HepG2 (cell line): ENCODE results near the gene PGA4. TPM values are rescaled to one million over a fixed set of nuclear protein-coding genes. Genes with fewer than 3 reads are reported as not detected.

Source experiments
- ASH2L ChIP-seq: fragments of 300-600, 200-600 bp; sonication (generic); IDR thresholded peaks from 2 replicates; pipeline ENCODE4 v1.7.0; 2017; ENCODE audit warnings: low read depth, mild to moderate bottlenecking, moderate library complexity, mixed read lengths, low read length; ENCODE audit not compliant: insufficient read length
- BHLHE40 ChIP-seq: IDR thresholded peaks from 2 replicates; pipeline ENCODE4 v1.6.1; 2011; ENCODE audit warnings: low read length, improper control_type of control experiment
- CEBPB ChIP-seq: IDR thresholded peaks from 2 replicates; pipeline ENCODE4 v1.6.1; 2011; ENCODE audit warnings: low read depth, low read length, improper control_type of control experiment, borderline replicate concordance
- DDIT3 ChIP-seq: sonication (generic); formaldehyde crosslinking; IDR thresholded peaks from 2 replicates; pipeline ENCODE4 v1.4.0; 2020; ENCODE audit warnings: mild to moderate bottlenecking, missing genetic modification reagents
- ELF3 ChIP-seq: IDR thresholded peaks from 2 replicates; pipeline ENCODE4 v1.6.1; 2016; ENCODE audit warnings: missing genetic modification reagents, missing compliant biosample characterization
- ETV5 ChIP-seq: IDR thresholded peaks from 2 replicates; pipeline ENCODE4 v1.6.1; 2018; ENCODE audit warnings: missing biosample characterization, missing genetic modification reagents, inconsistent platforms, borderline replicate concordance
- FOXJ3 ChIP-seq: sonication (generic); formaldehyde crosslinking; IDR thresholded peaks from 2 replicates; pipeline ENCODE4 v1.4.0; 2020; ENCODE audit warnings: missing genetic modification reagents, mild to moderate bottlenecking, borderline replicate concordance
- GATAD1 ChIP-seq: IDR thresholded peaks from 2 replicates; pipeline ENCODE4 v1.6.1; 2016; ENCODE audit warnings: missing genetic modification reagents, missing compliant biosample characterization
- HNF4A ChIP-seq: sonication (generic); formaldehyde crosslinking; IDR thresholded peaks from 2 replicates; pipeline ENCODE4 v1.4.0; 2020; ENCODE audit warnings: missing genetic modification reagents
- HNF4G ChIP-seq, 2 experiments: sonication (generic) in 1 of 2; formaldehyde crosslinking in 1 of 2; IDR thresholded peaks; 2 replicates each; pipeline versions ENCODE4 v1.4.0 to v1.6.1; 2011 to 2020; ENCODE audit warnings: borderline replicate concordance in 2 of 2, low read depth in 2 of 2, mild to moderate bottlenecking in 2 of 2, low read length in 1 of 2, missing genetic modification reagents in 1 of 2, moderate library complexity in 1 of 2
- NPAS2 ChIP-seq: sonication (generic); formaldehyde crosslinking; IDR thresholded peaks from 2 replicates; pipeline ENCODE4 v1.8.0; 2022; ENCODE audit warnings: mild to moderate bottlenecking, missing genetic modification reagents, borderline replicate concordance
- NR2F6 ChIP-seq, 2 experiments: IDR thresholded peaks; 2 replicates each; pipeline ENCODE4 v1.6.1; 2016; ENCODE audit warnings: antibody characterized with exemption in 1 of 2, mild to moderate bottlenecking in 1 of 2
- SOX5 ChIP-seq: IDR thresholded peaks from 2 replicates; pipeline ENCODE4 v1.6.1; 2016; ENCODE audit warnings: borderline replicate concordance
- ZBTB43 ChIP-seq: sonication (generic); formaldehyde crosslinking; conservative IDR thresholded peaks from 2 replicates; pipeline ENCODE4 v1.4.0; 2020; ENCODE audit warnings: missing genetic modification reagents
- ZNF136 ChIP-seq: sonication (generic); formaldehyde crosslinking; IDR thresholded peaks from 2 replicates; pipeline ENCODE4 v1.8.1; 2022; ENCODE audit warnings: low read depth, mild to moderate bottlenecking, moderate library complexity, missing genetic modification reagents
- ZNF234 ChIP-seq: sonication (generic); formaldehyde crosslinking; conservative IDR thresholded peaks from 2 replicates; pipeline ENCODE4 v1.5.1; 2020; ENCODE audit warnings: mild to moderate bottlenecking, missing genetic modification reagents
- ZNF343 ChIP-seq: sonication (generic); formaldehyde crosslinking; IDR thresholded peaks from 2 replicates; pipeline ENCODE4 v1.4.0; 2020; ENCODE audit warnings: mild to moderate bottlenecking, missing genetic modification reagents
- ZNF501 ChIP-seq: sonication (generic); formaldehyde crosslinking; IDR thresholded peaks from 2 replicates; pipeline ENCODE4 v1.5.1; 2020; ENCODE audit warnings: mild to moderate bottlenecking, moderate library complexity, missing genetic modification reagents
- ZNF556 ChIP-seq: sonication (generic); formaldehyde crosslinking; IDR thresholded peaks from 2 replicates; pipeline ENCODE4 v1.4.0; 2020; ENCODE audit warnings: mild to moderate bottlenecking, missing genetic modification reagents, borderline replicate concordance
- polyA plus RNA-seq, 8 experiments: library from polyadenylated mRNA; depleted of rRNA in 3 of 8; stranded (reverse) in 7 of 8; unstranded in 1 of 8; fragments of >200 nt; fragmentation: Illumina TruSeq in 4 of 8; extraction: Trizol in 4 of 8; gene quantifications; 2 replicates each; pipeline versions ENCODE4 v1.2.1 to v1.2.3, GENCODE V29; 2011 to 2016; ENCODE audit warnings: low read depth in 4 of 8, missing spikeins in 1 of 8, mixed read lengths in 1 of 8; ENCODE audit not compliant: insufficient read depth in 1 of 8
- total RNA-seq, 5 experiments: library from RNA; depleted of rRNA; stranded (reverse); fragments of >200 nt; fragmentation: Illumina TruSeq; extraction: Trizol; gene quantifications; 2 replicates each; pipeline ENCODE4 v1.2.3, GENCODE V29; 2016; ENCODE audit warnings: low read depth in 1 of 5
- TF ChIP-seq, protein P1 (sequence below), 2 experiments: sonication (generic) in 1 of 2; formaldehyde crosslinking in 1 of 2; IDR thresholded peaks; 2 replicates each; pipeline versions ENCODE4 v1.6.1 to v1.9.0; 2014 to 2022; ENCODE audit warnings: antibody characterized with exemption in 1 of 2, borderline replicate concordance in 1 of 2, inconsistent platforms in 1 of 2, low read depth in 1 of 2, missing genetic modification reagents in 1 of 2

The PGA4 gene
- total and polyA plus RNA-seq, 2 of the 13 experiments (the other 11 are each of a cell fraction or from before 2014, with no cell fraction given) = not detected

GRCh38 chr11:61265357-61265756 lies 43.2 kb downstream of the PGA4 start (continued):
- TF ChIP-seq ZNF501 (CRISPR knock-in tag) (peak; percentile 66; the same call in 1 of the 2 replicates), HNF4G (IDR thresholded peaks at IDR 0.05; ENCODE audit: borderline replicate concordance, low read depth, low read length) (peak; percentile 73), HNF4G (CRISPR knock-in tag; IDR thresholded peaks at IDR 0.05; ENCODE audit: borderline replicate concordance, low read depth) (no peak; the same call in 1 of the 2 replicates), ZNF136 (CRISPR knock-in tag) (no peak), DDIT3 (CRISPR knock-in tag) (no peak), ASH2L (no peak), NR2F6 (IDR thresholded peaks at IDR 0.05) (no peak), NR2F6 (CRISPR knock-in tag; IDR thresholded peaks at IDR 0.05) (no peak), SOX5 (CRISPR knock-in tag) (peak; percentile 37; the same call in 1 of the 2 replicates), GATAD1 (CRISPR knock-in tag) (no peak), BHLHE40 (peak; percentile 16; the same call in 1 of the 2 replicates), ETV5 (CRISPR knock-in tag) (no peak), CEBPB (peak; percentile 79; the same call in 1 of the 2 replicates), FOXJ3 (CRISPR knock-in tag) (0 out of 2 replicates have a peak, but pooled peaks have one; percentile 31), ZNF556 (peak; percentile 34; the same call in 1 of the 2 replicates), ELF3 (CRISPR knock-in tag) (peak; percentile 37; the same call in 1 of the 2 replicates), NPAS2 (CRISPR knock-in tag) (0 out of 2 replicates have a peak, but pooled peaks have one; percentile 13), ZBTB43 (no peak), ZNF343 (no peak), HNF4A (CRISPR knock-in tag) (peak; percentile 58), ZNF234 (CRISPR knock-in tag) (no peak)
- TF ChIP-seq, protein P1, sequence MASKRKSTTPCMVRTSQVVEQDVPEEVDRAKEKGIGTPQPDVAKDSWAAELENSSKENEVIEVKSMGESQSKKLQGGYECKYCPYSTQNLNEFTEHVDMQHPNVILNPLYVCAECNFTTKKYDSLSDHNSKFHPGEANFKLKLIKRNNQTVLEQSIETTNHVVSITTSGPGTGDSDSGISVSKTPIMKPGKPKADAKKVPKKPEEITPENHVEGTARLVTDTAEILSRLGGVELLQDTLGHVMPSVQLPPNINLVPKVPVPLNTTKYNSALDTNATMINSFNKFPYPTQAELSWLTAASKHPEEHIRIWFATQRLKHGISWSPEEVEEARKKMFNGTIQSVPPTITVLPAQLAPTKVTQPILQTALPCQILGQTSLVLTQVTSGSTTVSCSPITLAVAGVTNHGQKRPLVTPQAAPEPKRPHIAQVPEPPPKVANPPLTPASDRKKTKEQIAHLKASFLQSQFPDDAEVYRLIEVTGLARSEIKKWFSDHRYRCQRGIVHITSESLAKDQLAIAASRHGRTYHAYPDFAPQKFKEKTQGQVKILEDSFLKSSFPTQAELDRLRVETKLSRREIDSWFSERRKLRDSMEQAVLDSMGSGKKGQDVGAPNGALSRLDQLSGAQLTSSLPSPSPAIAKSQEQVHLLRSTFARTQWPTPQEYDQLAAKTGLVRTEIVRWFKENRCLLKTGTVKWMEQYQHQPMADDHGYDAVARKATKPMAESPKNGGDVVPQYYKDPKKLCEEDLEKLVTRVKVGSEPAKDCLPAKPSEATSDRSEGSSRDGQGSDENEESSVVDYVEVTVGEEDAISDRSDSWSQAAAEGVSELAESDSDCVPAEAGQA (IDR thresholded peaks at IDR 0.05; ENCODE audit: low read depth) = peak; percentile 71; the same call in 1 of the 2 replicates
- TF ChIP-seq, protein P1 (CRISPR knock-in tag; IDR thresholded peaks at IDR 0.05; ENCODE audit: borderline replicate concordance) = no peak
